ENCODE results near the gene TAS2R7. TPM values are rescaled to one million over a fixed set of nuclear protein-coding genes. Genes with fewer than 3 reads are reported as not detected.
"Not testable (repeated sequence)": the region's sequence is repeated elsewhere in the genome, so short reads cannot be mapped to it uniquely, and the experiment has no call there.

The TAS2R7 gene
- total RNA-seq (2014; rRNA removed; shearing (Covaris generic)): not detected in 2 replicates
- not detected in 2 replicates for polyA plus RNA-seq (2014; cell fraction: nucleus; rRNA removed)

GRCh38 chr12:10802587-10802986 lies at the start of gene TAS2R7:
TSS of gene TAS2R7 (minus strand) at chr12:10802627. CDS start at chr12:10802570, 57 bp downstream.
- DNase-seq (ENCODE audit: extremely low read depth, low read depth): no peak

GRCh38 chr12:10851243-10851858 lies 48.9 kb upstream of the TAS2R7 start:
- no peak for DNase-seq (ENCODE audit: extremely low read depth, low read depth)

GRCh38 chr12:10849425-10849878 lies 47.0 kb upstream of the TAS2R7 start, which contains the start of gene PRR4:
TSS of gene PRR4 (minus strand) at chr12:10849475. CDS start at chr12:10849437, 38 bp downstream.
- DNase-seq (ENCODE audit: extremely low read depth, low read depth): no peak

DNA sequence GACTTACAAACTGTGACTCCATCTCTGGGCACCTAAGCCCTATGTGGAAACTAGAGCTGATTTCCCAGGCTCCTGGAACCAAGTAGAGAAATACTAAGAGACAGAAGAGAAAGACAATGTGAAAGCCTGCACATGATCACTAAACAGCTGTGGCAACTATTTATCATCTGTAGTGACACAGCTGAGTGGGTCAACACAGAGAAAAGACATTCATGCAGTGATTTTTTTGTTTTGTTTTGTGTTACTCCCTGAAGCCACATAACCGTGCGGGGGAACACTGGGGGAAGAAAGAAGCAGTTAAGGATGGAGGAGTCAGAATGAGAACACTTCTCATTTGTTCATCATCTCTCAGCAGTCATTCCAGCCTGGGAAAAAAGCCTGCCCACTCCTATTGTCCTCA lies 45.3 kb upstream of the TAS2R7 start:
- DNase-seq (ENCODE audit: extremely low read depth, low read depth): no peak

GRCh38 chr12:10842862-10843261 lies 40.4 kb upstream of the TAS2R7 start:
- DNase-seq (ENCODE audit: extremely low read depth, low read depth): no peak

DNA sequence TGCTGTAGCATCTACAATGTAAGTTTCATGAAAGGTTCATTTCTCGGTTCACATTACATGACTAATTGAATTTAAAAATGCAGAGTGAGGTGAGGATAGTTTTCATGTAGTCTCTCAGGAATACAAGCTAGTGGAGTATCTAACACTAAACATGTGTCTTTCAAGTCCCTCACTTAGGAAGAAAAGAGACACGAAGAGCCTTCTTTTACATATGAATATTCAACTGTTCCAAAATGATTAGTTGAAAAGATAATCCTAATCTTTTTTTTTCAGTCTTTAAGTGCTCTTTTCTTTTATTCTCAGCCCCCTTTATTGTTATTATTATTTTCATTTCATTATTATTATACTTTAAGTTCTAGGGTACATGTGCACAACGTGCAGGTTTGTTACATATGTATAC lies 36.0 kb upstream of the TAS2R7 start:
- no peak for DNase-seq (ENCODE audit: extremely low read depth, low read depth)

DNA sequence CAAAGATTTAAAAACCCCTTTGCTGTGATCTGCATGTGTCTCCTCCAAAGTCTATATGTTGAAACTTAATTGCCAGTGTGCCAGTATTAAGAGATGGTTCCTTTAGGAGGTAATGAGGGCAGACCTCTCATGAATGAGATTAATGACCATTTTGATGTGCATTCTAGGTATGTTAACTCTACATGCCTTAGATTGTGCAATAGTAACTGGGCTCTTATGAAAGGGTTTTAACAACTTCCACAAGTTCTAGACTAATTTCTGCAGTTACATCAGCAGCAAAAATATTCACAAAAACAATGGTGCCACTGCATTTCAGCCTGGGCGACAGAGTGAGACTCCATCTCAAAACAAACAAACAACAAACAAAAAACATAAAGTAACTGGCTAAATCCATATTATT lies 27.6 kb upstream of the TAS2R7 start:
- DNase-seq (ENCODE audit: extremely low read depth, low read depth): no peak

DNA sequence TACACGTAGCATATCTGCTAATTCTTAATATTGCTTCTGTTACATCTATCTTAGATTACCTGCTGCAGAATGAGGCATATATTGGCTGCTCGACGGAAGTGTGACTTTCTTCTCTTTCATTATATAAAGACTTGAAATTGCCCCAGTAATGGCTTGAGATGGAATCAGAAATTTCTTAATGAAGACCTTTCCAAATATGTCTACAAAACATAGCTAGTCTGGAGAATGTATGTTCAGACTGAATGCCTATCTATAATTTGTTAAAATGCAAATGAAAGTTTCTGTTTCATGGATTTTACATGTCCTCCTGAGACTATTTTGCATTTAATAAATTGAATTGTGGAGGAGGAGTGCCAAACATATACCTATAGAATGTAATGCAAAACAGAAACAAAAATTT lies 23.8 kb upstream of the TAS2R7 start, which contains the start of gene TAS2R10:
Gene TAS2R10 (minus strand): TSS at position 101 of the 400 bp plus-strand sequence. CDS start 89 bp downstream, at position 12.
- DNase-seq (ENCODE audit: extremely low read depth, low read depth): no peak

- DNase-seq (ENCODE audit: extremely low read depth, low read depth): no peak
These were observed 22.5 kb upstream of the TAS2R7 start for GRCh38 chr12:10824957-10825356.

GRCh38 chr12:10811883-10812536 lies 9.6 kb upstream of the TAS2R7 start:
- no peak for DNase-seq (ENCODE audit: extremely low read depth, low read depth)

GRCh38 chr12:10810068-10810467 lies 7.6 kb upstream of the TAS2R7 start, which contains the start of gene TAS2R9:
TSS of gene TAS2R9 (minus strand) at chr12:10810168. CDS start at chr12:10810075, 93 bp downstream.
- no peak for DNase-seq (ENCODE audit: extremely low read depth, low read depth)

- DNase-seq (ENCODE audit: extremely low read depth, low read depth): no peak
These were observed 4.8 kb upstream of the TAS2R7 start, which contains the start of gene TAS2R8 for GRCh38 chr12:10807186-10807585. TSS of gene TAS2R8 (minus strand) at chr12:10807286. CDS start at chr12:10806980, 306 bp downstream.

DNA sequence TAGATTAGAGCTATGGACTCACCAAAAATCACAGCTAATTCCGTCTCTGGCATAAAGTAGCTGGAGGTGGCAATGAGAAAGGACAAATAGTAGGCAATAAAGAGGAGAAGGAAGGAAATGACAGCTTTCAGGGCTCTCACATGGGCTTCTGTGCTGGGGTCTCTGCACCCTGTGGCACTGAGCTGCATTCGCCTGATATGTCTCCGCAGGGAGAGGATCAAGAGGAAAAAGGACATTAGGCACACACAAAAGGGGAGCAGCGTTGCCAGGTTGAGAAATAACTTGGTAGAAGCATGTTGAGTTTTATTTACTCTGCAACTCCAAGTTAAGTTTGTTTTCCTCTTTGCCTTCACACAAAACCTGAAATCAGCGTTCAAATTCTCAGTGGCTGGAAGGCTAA lies 686 bp downstream of the TAS2R7 start:
- no peak for DNase-seq (ENCODE audit: extremely low read depth, low read depth)

DNA sequence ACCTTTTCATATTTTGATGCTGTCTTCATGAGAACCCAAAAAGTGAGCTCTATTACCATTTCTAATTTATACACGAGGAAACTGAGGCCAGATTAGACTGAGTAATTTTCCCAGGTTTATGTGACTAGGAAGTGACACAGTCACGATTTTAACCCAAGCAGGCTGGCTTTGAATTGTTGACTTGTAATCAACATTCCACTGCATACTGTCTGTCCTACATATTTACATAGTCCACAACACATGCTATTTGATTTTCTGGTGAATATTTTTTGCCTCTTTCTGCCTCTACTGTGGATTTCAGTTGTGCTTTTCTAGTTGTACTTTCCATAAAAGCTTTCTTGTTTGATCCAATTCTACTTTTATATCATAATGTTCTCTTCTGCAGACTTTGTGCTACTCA lies 8.2 kb downstream of the TAS2R7 start:
- DNase-seq (ENCODE audit: extremely low read depth, low read depth): no peak

- not testable (repeated sequence) for DNase-seq (ENCODE audit: extremely low read depth, low read depth)
These were observed 10.7 kb downstream of the TAS2R7 start for GRCh38 chr12:10791769-10792168.

DNA sequence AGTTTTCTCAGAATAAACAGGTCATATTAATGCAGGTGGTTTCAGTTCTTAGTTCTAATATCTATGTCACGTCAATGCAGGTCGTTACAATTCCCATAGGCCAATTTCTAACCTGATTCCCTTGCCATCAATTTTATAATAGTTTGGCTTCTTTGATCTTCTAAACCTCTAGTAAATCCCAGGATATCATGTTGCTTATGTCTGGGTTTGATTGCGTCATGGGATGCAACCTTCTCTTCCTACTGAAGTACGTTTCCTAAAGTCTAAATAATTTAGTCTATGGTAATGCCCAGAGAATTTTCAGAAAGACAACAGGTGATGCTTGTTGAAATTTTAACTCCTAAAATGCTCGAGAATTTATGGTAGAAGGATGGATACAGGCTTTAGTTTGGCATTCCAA lies 19.2 kb downstream of the TAS2R7 start:
- no peak for DNase-seq (ENCODE audit: extremely low read depth, low read depth)

GRCh38 chr12:10779103-10779502 lies 23.3 kb downstream of the TAS2R7 start:
- no peak for DNase-seq (ENCODE audit: extremely low read depth, low read depth)

DNA sequence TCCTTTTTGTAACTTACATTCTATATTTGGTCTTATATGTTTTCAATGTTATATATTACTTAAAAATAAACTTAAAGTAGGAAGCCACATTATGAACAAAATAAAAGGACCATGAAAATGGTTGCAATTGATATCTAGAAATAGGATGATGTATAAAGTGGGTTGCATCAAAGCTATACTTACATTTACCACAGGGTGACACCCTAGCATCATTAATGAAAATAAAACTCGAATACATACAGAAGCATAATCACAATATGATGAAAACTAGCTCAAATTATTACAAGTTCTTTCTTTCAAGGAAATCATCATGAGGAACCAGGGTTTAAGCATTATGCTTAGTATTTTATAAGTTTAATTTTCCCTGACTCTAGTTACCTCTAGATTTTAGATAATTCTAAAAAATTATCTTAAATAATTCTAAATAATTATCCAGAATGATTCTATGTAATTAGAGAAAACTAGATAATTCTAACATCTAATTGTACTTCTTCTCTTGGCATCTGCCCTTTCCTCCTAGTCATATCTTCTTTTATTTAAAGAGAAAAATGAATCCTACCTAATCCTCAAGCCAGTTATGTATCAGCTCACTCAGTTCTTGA lies 31.2 kb downstream of the TAS2R7 start:
- peak; percentile 18 for DNase-seq (ENCODE audit: extremely low read depth, low read depth)

DNA sequence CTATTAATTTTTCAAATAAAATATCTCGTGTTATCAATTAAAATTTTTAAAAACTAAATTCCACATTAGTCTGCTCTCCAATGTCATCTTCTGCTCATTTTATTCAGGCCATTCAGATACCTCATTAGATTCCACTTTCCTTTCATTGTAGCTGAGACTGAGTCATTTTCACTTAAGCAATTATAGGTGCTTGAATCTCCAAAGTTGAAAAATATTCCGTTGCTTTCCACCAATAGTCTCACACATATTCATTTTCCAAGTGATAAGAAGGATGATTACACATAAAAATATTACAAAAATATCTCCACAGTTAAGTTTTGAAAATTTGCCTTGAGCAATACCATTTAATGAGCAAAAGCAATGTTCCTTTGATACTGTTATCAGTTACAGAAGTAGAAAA lies 42.8 kb downstream of the TAS2R7 start:
- no peak for DNase-seq (ENCODE audit: extremely low read depth, low read depth)

DNA sequence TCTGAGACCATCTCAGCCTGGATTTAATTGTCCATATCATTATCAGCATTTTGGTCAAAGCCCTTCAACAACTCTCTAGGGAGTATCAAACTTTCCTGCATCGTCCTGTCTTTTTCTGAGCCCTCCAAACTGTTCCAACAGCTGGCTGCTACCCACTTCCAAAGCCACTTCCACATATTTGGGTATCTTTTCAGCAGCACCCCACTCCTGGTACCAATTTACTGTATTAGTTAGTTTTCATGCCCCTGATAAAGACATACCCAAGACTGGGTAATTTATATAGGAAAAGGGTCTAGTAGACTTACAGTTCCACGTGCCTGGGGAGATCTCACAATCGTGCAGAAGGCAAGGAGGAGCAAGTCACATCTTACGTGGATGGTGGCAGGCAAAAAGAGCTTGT lies 46.2 kb downstream of the TAS2R7 start:
- no peak for DNase-seq (ENCODE audit: extremely low read depth, low read depth)

DNA sequence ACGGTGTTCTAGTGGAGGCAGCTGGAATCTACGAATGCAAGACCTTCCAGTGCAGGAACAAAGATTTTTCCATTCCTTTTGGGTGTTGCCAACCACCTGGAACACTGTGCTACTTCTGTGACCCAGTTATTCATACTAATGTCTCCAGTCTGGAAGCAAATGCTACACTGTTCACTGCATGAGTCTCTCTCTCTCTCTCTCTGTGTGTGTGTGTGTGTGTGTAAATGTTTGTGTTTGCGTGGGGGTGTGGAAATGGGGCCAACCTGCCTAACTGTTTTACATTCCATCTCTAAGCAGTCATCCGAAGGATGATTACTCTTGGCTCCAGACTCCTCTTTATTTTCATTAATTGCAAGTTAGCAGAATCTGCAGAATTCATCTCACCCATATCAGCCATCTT lies 49.4 kb downstream of the TAS2R7 start:
- DNase-seq (ENCODE audit: extremely low read depth, low read depth): no peak
